Esophagus mucosa (tissue), 1 donor: ENCODE results near the gene MGST3. TPM values are rescaled to one million over a fixed set of nuclear protein-coding genes. Genes with fewer than 3 reads are reported as not detected.
"Not testable (repeated sequence)": the region's sequence is repeated elsewhere in the genome, so short reads cannot be mapped to it uniquely, and the experiment has no call there.

Experiments
- ATAC-seq: fragments of 200-7000 bp; cut with Tn5 transposase; one replicate; pipeline ENCODE4 v1.9.1; 2020
- total RNA-seq: library from RNA; stranded (reverse); gene quantifications from one replicate; pipeline ENCODE4 v1.2.4, GENCODE V29; 2023
- donor health status: DM: yes; HTN: yes; CAD: no.

MGST3 gene
- total RNA-seq, 1 donor from 2014 or later = 58.9 TPM

- peak; percentile 0 for ATAC-seq
These were observed 996 bp upstream of the MGST3 start for GRCh38 chr1:165629848-165630628.

- ATAC-seq = peak; percentile 58
These were observed 513 bp downstream of the MGST3 start for GRCh38 chr1:165631342-165632151.

DNA sequence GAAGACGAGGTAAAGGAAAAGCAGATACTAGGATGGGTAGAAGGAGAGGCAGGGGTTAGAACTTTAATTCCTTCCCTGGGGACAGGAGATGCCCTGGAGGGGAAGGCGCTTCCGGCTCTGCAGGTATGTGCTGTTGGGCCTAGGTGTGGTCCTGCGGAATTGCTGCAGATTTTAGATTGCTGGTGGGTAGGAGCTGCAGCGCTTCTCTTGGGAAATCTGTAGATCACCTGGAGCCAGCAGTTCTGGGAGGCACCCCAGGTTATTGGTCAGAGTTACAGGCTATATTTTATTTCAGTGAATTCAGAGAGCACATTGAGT, 1.1 kb downstream of the MGST3 start:
- peak; percentile 29 for ATAC-seq

DNA sequence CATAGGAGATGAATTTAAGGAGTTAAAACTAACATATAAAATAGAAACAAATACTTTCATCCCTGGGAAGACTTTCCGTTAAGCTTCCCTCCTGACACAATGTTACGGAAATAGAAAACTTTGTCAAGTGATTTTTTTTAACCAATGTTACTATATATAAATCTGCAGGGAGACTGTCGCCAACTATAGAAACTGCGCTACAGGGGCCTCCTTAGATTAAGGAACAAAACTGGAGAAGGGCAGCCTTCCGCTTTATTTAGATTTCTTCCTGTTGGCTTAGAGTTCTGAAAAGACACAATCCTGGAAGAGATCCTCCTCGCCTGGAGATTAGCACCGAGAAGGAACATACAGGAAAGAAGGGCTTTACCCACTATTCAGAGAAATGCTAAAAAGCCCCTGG, 1.5 kb downstream of the MGST3 start:
- no peak for ATAC-seq

GRCh38 chr1:165633614-165634013, 2.6 kb downstream of the MGST3 start:
- no peak for ATAC-seq

- no peak for ATAC-seq
These were observed 3.3 kb downstream of the MGST3 start for GRCh38 chr1:165634154-165634921.

DNA sequence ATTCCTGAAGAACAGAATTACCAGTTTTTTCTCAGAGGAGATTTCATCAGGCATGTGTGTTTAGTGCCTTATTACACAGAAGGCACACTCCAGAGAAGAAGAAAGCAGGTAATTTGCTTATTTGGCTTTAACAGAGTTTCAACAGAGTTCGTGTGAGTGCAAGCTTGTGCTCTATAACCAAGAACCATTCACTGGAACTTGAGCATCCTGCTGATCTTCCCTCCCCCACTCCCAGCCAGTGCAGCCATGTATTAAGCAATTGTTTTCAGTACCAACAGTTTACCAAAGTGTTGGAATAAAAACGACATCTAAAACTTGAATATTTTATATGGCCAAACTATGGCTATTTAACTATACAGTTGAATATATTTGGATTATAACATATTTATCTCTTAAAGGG, 4.3 kb downstream of the MGST3 start:
- ATAC-seq = no peak

DNA sequence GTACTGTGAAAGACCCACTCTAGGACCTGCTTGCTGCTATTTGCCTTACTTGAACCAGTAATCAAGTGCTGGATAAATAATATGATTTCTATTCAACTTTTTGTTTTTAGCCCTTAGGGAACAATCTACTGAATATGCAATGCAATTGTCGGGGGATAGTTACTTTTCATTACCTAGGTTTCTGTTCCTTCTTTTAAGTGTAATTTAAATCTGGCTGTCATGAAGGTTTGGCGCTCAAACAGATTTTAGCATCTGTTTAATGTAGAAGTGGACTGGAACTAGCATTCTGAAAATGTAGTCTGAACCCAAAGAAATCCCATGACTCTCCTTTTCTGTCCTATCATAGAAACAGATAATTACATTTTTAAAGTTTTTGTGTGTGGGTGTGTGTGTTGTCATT, 4.8 kb downstream of the MGST3 start:
- no peak for ATAC-seq

DNA sequence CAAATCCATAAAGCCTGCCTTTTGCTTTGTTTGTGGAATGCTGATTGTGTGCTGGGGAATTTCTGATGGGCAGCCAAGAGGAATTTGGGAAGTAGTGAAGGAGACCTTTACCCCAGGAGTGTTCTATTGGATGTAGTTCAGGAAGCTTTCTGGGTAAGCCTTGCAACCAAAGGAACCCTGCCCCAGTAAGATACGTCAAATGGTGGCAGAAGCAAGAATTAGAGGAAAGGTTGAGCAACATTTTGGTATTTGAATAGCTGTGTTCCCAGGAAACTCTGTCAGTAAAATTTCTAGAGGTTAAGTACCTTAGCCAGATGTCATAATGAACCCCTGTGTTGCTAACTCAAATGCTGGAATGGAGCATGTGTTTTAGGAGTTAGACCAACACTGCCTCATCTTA, 6.4 kb downstream of the MGST3 start:
- no peak for ATAC-seq

- ATAC-seq = not testable (repeated sequence)
These were observed 7.2 kb downstream of the MGST3 start for GRCh38 chr1:165638211-165638610.

DNA sequence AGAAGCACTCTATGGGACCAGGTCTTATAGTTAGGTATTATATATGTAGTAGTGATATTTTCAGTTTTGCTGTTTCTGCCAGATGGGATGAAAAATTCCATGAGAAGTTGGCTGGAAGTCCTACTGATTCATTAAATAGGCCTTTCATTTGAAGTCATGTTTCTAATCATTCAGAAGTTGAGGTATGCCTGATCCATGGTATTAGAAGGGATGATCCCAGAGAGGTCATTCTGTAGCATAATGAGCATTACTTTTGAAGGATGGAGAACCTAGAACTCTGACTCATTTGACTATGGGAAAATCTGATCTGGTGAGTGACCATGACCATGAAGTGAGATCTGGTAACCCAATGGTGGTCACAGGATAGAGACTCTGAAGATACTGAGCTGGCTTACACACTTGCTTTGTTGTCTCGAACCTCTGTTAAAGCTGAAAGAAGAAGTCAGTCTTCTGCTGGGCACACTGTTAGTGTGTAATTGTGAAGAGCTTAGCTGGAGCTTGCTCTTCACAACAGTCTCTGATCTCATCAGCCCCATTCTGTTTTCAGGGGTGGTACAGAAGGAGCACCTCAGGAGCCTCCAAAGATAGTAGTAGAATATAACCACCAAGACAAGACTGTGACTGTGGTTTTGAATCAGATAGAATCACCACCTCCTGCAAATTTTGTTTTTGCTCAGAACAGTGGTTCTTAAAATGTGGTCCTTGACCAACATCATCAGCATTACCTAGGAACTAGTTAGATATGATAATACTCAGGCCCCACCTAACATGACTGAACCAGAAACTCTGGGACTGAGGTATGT, 9.0 kb downstream of the MGST3 start:
- no peak for ATAC-seq

DNA sequence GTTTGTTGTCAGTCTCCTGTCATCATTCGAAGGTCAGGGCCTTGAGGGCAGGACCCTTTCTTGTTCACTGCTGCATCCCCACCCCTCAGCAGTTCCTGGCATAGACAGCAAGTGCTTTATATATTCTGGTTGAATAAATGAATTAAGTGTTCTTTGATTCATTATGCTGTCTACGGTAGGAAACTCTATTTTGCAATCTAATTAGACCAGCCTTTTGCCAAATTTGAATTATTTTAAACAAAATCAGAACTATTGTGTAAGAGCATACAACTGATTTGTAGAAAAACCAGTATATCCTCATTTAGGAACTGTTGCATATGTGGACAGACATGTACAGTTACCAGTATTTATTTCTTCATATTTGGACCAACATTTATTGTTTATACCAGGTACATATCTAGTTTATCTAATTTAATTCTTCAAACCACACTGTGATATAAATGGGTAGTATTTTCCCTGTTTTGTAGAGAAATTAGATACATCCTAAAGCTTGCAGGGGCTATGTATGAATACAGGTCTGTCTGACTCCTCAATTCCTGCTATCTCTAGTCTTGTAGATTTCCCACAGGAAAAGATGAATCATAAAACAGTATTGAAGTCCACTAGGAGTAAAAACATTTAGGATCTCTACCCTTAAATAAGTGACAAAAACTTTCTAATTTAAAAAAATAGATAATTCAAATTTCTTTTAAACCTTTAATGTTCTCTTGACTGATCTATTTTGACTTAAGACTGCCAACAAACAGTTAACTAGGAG, 10.4 kb downstream of the MGST3 start:
- no peak for ATAC-seq

DNA sequence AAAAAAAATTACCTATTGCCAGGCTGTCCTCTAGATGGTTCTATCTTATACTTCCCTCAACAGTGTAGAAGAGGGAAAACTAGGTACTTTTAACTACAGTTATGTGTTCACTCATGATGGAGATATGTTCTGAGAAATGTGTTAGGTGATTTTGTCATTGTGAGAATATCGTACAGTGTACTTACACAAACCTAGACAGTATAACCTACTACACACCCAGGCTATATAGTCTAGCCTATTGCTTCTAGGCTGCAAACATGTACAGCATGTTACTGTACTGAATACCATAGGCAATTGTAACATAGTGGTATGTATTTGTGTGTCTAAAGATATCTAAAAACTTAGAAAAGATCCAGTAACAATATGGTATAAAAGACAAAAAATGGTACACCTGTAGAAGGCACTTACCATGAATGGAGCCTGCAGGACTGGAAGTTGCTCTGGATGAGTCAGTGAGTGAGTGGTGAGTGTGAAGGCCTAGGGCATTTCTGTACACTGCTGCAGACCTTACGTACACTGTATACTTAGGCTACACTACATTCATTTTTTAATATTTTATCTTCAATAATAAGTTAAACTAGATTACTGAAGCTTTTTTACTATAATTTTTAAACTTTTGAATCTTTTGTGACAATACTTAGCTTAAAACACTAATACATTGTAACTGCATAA, 13.2 kb downstream of the MGST3 start:
- ATAC-seq = peak; percentile 68

DNA sequence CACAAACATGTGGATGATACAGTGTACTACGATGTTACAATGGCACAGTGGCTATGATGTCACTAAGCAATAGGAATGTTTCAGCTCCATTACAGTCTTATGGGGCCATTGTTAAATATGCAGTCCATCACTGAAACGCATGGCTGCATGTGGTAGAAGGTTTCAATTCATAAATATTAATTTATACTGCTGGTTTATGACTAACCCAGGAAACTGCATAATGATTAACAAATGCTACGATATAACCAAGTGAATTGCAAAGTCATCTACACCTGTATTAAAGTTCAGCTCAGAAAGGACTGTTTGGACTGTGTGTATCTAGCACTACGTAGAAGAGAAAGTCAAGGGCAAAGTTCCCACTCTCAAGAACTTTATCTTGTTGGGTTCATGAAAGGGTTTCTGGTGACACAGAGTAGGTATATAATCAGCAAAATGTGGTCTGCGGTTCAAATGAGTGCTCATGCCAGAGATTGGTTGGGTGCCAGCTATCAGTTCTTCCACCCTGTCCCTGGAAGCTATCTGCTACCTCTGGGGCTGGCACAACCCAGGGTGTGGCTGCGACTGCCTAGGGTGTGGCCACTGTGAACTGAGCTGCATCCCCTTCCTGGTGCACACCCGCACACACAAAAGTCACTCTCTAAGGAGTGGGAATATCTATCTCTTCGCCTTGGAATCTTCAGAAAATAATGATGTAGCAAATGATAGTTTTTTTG, 14.8 kb downstream of the MGST3 start:
- peak; percentile 87 for ATAC-seq

DNA sequence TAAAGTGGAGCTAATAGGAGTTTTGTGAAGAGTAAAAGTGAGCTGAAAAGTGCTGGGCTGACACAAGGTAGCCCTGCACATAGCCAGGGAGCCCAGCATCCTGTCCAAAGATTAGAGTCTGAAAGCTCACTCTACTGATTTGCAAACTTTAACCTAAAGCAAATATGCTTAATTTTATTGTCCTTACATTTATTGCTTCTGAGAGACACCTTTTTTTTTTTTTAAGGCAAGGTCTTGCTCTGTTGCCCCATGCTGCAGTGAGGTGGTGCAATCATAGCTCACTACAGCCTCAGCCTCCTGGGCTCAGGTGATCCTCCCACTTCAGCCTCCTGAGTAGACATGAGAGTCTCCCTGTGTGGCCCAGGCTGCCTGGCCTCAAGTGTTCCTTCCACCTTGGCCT, 16.5 kb downstream of the MGST3 start:
- ATAC-seq = no peak

DNA sequence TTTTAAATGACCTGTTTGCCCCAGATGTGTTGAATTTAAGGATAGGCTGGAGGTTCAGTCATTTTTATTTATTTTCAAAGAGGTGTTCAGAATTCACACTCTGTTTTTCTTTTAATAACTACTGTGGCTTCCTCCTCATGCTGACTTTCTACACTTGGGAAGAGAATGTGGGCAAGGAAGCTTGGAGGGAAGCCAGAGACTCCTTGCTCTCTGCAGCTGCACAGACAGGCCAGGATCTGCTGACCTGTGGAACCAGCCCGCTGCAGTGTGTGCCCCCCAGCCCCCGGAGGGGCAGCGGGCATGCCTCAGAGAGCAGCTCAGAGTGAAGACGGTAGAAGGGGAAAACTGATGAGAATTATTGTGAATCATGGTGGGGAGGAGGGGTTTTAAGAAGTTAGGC, 16.9 kb downstream of the MGST3 start:
- no peak for ATAC-seq

GRCh38 chr1:165648919-165649572, 18.0 kb downstream of the MGST3 start:
- ATAC-seq = no peak

- ATAC-seq = no peak
These were observed 20.1 kb downstream of the MGST3 start for GRCh38 chr1:165650981-165651625.
